Cerebellar nuclear complex (tissue), 1 donor: ENCODE measurements around the gene MATK.

Source experiments
- DNase-seq, 2 experiments: peaks; one replicate each; lab custom pipeline; 2025; lab: John Stamatoyannopoulos, UW

Gene MATK

DNA sequence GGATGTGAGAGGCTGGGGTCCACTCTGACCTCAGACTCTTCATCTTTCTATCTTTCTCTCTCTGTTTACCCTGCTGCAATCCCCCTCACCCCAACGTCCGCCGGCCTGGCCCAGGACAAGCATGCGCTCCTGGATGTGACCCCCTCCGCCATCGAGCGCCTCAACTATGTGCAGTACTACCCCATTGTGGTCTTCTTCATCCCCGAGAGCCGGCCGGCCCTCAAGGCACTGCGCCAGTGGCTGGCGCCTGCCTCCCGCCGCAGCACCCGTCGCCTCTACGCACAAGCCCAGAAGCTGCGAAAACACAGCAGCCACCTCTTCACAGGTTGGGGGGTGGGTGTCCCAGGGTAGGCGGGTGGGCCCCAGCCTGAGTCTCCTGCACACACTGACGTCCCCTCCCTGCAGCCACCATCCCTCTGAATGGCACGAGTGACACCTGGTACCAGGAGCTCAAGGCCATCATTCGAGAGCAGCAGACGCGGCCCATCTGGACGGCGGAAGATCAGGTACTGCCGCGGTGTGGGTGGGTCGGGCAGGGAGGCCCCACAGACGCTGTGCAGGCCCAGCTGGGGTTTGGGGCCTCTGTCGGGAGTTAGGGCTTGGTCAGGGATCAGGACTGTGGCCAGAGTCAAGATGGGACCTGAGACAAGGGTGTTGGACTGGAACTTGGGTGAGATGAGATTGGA lies 39.7 kb downstream of the MATK start:
- no peak for DNase-seq

DNA sequence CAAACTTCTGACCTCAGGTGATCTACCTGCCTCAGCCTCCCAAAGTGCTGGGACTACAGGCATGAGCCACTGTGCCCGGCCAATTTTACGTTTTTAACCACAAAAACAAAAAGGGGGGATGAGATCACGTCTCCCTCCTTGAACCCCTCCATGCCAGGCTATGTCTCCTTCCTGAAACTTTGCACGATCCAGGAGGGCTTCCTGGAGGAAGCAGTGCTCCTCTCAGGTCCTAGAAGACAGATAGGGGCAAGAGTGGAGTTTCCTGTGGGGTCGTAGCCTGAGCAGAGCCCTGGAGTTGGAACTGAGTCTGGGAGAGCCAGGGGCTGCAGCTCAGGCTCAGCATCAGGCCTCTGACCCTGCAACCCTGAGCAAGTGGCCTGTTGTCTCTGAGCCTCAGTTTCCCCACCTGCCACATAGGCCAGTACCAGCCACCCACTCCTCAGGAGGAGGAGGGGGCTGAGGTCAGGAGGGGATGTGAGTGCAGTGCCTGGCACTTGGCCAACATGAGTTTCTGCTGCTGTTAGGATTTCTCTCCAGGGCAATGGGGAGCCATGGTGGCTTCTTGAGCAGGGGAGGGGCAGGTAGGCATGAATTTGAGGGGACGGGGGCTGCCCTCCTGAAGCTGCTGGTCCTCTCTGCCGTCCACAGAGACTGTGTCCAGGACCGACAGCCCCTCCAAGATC lies 40.7 kb downstream of the MATK start:
- no peak for DNase-seq

DNA sequence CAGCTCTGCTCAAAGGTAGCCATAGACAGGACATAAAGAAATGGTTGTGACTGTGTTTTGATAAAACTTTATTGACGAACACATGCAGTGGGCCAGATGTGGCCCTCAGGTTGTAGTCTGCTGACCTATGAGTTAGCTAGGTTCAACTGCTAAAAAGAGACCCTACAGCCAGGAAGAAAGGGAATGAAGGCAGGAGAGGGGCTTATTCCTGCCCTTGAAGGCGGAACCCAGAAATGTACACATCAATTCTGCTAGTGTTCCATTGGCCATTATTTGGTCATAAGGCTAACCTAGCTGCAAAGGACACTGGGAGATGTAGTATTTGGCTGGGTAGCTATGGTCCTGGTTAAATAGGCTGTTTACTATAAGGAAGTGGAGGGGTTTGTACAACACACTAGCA lies 42.7 kb downstream of the MATK start:
- no peak for DNase-seq

DNA sequence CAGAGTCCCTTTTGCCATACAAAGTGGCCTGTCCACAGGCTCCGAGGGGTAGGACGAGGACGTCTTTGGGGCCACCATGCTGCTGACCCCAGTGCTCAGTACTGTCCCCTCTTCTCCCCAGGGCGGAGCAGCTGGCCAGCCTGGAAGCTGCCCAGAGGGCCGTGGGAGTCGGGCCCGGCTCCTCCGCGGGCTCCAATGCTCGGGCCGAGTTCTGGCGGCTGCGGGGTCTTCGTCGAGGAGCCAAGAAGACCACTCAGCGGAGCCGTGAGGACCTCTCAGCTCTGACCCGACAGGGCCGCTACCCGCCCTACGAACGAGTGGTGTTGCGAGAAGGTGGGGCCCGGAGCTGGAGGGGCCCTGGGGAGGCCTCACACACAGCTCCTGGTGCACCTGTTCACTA lies 45.8 kb downstream of the MATK start:
- no peak for DNase-seq

DNA sequence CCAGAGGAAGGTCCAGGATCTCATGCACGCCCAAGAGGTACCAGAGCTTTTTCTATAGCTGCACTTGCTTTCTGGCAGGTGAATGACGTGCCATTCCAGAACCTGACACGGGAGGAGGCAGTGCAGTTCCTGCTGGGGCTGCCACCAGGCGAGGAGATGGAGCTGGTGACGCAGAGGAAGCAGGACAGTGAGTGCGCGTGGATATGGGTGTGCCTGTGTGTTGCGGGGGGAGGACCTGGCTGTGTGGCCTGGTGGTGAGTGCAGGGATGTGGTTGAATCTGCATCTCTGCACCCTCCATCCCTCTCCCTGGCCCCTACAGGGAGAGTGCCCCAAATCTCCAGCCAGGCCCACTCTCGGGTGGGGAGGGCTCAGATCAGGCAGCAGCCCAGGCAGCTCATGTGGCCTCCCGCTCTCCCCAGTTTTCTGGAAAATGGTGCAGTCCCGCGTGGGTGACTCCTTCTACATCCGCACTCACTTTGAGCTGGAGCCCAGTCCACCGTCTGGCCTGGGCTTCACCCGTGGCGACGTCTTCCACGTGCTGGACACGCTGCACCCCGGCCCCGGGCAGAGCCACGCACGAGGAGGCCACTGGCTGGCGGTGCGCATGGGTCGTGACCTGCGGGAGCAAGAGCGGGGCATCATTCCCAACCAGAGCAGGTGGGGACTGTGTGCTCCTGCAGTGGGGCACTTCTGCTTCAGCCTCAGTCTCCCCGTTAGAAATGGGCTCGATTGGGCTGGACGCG lies 47.5 kb downstream of the MATK start:
- DNase-seq, result no peak

DNA sequence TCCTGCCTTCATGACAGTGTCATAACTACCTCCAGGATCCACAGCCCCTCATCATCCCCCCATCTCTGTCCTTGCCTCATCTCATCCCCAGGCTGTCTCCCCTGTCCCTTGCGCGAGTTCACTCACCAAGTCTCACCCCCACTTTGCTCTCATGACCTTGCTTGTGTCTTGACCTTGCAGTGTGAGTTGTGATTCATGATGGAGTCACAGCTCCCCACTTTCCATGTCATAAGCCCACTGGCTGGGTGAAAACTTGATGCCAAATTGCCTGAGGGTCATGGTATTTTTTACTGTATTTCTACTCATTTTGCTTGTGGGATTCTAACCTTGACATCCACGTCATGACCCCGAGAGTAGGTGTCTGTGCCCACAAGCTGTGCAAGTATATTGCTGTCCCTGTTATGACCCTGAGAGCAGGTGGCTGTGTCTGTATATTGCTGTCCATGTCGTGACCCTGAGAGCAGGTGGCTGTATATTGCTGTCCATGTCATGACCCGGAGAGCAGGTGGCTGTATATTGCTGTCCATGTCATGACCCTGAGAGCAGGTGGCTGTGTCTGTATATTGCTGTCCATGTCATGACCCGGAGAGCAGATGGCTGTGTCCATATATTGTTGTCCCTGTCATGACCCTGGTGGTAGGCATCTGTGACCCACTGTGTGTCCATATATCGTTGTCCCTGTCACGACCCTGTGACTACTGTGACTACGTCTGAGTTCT lies 48.5 kb downstream of the MATK start:
- no peak for DNase-seq

DNA sequence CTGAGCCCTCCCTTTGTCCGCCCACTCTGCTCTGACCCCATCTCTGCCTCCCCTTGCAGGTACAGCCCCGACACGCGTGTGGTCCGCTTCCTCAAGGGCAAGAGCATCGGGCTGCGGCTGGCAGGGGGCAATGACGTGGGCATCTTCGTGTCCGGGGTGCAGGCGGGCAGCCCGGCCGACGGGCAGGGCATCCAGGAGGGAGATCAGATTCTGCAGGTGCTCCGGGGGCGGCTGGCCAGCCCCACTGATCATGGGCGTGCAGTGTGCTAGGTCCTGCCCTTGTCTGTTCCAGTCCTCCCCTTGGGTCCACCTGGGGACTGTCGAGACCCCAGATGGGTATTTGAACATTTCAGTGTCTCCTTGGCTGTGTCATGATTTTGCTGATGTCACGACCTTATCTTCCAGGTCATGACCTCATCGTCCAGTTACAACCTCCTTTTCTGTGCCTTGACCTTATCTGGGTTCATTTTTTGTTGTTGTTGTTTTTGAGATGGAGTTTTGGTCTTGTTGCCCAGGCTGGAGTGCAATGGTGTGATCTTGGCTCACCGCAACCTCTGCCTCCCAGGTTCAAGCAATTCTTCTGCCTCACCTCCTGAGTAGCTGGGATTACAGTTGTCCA lies 50.0 kb downstream of the MATK start:
- no peak for DNase-seq

DNA sequence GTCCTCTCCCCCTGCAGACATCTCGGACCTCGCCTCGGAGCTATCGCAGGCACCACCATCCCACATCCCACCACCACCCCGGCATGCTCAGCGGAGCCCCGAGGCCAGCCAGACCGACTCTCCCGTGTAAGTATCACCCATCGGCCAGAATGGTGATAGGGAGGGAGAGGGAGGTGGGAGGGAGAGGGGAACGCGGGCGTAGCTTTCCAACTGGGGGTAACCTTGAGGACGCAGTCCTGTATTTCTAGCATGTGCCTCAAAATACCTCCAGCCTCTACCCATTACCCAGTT lies 51.9 kb downstream of the MATK start:
- no peak for DNase-seq

DNA sequence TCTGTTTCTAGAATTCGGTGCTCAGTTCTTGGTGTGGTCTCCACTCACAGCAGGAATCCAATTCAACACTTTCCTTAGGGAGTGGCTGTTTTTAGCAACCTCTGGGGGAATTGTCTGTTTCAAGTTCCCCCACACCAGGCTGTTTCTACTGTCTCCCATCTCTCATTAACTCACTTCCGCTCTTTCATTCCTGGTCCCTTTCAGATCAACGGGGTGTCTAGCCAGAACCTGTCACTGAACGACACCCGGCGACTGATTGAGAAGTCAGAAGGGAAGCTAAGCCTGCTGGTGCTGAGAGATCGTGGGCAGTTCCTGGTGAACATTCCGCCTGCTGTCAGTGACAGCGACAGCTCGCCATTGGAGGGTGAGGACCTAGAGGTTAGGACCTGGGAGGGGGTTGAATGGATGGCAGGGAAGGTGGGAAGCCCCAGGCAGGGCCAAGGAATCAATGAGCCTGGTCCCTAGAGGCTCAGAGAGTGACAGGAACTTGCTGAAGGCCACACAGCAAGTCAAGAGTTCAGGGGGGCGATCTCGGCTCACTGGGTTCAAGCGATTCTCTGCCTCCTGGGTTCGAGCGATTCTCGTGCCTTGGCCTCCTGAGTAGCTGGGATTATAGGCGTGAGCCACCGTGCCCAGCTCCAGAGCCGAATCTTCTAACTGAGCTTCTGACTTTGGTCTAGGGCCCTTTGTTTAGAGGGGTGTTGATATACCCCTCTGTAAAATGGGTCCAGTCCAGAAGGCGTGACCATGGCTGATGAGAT lies 52.5 kb downstream of the MATK start:
- DNase-seq, result no peak

DNA sequence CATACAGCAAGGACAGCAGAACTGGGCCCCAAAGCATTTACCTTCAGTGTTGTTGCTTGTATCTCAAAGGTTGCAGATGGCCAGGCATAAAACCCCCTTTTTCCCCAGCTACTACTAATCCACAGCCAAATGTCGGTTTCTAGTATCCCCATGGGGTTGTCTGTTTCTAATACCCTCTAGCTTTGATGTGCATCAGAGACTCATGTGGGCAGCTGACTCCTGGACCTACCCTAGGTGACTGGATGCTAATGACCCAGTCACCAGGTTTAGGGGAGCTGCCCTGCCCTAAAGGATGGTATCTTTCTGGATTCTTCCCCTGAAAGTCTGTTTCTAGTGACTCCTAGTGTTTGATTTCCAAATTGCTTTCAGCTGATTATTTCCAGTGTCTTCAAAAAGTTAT lies 54.1 kb downstream of the MATK start:
- DNase-seq, result no peak

DNA sequence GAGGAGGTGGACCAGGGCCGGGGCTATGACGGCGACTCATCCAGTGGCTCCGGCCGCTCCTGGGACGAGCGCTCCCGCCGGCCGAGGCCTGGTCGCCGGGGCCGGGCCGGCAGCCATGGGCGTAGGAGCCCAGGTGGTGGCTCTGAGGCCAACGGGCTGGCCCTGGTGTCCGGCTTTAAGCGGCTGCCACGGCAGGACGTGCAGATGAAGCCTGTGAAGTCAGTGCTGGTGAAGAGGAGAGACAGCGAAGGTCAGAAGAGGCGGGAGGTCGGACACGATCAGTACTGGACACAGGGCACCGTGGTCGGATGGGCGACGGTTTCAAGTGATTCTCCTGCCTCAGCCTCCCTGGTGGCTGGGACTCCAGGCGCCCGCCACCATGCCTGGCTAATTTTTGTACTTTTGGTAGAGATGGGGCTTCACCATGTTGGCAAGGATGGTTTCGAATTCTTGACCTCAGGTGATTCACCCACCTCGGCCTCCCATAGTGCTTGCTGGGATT lies 55.7 kb downstream of the MATK start:
- no peak for DNase-seq
